Esophagus (tissue), 2 donors: ENCODE results near the gene C9orf78. TPM values are rescaled to one million over a fixed set of nuclear protein-coding genes. Genes with fewer than 3 reads are reported as not detected.

Experiments
- H3K27ac ChIP-seq, 2 donors: one replicate each; pipeline ENCODE4 v1.5.1; 2013; ENCODE audit warnings: low read depth in 2 of 2, mild to moderate bottlenecking in 2 of 2, inconsistent platforms in 1 of 2, low read length in 1 of 2, moderate library complexity in 1 of 2
- H3K27me3 ChIP-seq, 2 donors: one replicate each; pipeline ENCODE4 v1.6.1; 2013; ENCODE audit warnings: low read length in 2 of 2, control low read depth in 1 of 2, mild to moderate bottlenecking in 1 of 2; ENCODE audit not compliant: insufficient read depth in 2 of 2, control insufficient read depth in 1 of 2
- H3K36me3 ChIP-seq, 2 donors: one replicate each; pipeline ENCODE4 v1.6.1; 2013; ENCODE audit warnings: low read length in 1 of 2; ENCODE audit not compliant: control insufficient read depth in 2 of 2, insufficient read depth in 2 of 2
- H3K4me1 ChIP-seq, 2 donors: one replicate each; pipeline ENCODE4 v1.6.1; 2013; ENCODE audit warnings: low read length in 1 of 2; ENCODE audit not compliant: control insufficient read depth in 2 of 2, insufficient read depth in 2 of 2
- H3K4me3 ChIP-seq, 2 donors: one replicate each; pipeline ENCODE4 v1.5.1; 2013; ENCODE audit warnings: low read length in 2 of 2, mild to moderate bottlenecking in 2 of 2, low read depth in 1 of 2, moderate library complexity in 1 of 2
- H3K9me3 ChIP-seq, 2 donors: one replicate each; pipeline ENCODE4 v1.6.1; 2013; ENCODE audit warnings: mild to moderate bottlenecking in 2 of 2, low read depth in 1 of 2, low read length in 1 of 2, moderate library complexity in 1 of 2; ENCODE audit not compliant: control insufficient read depth in 2 of 2, insufficient read depth in 1 of 2
- WGBS, 2 donors: extraction: QIAGEN DNeasy Blood & Tissue Kit; methylation state at CpG; one replicate each; pipeline ENCODE4 v1.1.7; 2013; 5-methylcytosine and 5-hydroxymethylcytosine counted together
- polyA plus RNA-seq, 2 donors: library from polyadenylated mRNA; stranded (reverse); fragments of 200-250 nt; gene quantifications; one replicate each; pipeline ENCODE4 v1.2.3, GENCODE V29; 2013
- donor health status: healthy with polysubstance abuse.
- donor health status: Bipolar disorder and iron deficiency.

C9orf78 gene
- polyA plus RNA-seq, 2 donors: 21.9 to 39.5 TPM

DNA sequence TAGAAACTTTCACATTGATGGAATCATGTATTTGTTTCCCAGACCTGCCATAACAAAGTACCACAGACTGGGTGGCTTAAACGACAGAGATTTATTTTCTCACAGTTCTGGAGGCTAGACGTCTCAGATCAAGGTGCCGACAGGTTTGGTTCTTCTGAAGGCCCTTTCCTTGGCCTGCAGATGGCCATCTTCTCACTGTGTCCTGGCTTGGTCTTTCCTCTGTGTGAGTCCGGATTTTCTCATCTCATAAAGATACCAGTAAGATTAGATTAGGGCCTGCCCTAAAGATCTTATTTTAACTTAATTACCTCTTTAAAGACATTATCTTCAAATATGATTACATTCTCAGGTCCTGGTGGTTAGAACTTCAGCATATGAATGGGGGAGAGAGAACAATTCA is 6.0 kb upstream of the C9orf78 start:
- H3K9me3 ChIP-seq: no peaks in the 10 kb centered on the region
- H3K27me3 ChIP-seq: no peaks in the 10 kb centered on the region
- no peak overlapping the region for H3K4me3 ChIP-seq
- H3K27ac ChIP-seq: no peak overlapping the region
- H3K4me1 ChIP-seq: peaks cover 3 to 10% of the 10 kb centered on the region in 2 donors
- 74 to 78% methylated on average over 4 of the region's 4 CpGs for WGBS, 2 donors
- H3K36me3 ChIP-seq: no peaks in the 10 kb centered on the region

DNA sequence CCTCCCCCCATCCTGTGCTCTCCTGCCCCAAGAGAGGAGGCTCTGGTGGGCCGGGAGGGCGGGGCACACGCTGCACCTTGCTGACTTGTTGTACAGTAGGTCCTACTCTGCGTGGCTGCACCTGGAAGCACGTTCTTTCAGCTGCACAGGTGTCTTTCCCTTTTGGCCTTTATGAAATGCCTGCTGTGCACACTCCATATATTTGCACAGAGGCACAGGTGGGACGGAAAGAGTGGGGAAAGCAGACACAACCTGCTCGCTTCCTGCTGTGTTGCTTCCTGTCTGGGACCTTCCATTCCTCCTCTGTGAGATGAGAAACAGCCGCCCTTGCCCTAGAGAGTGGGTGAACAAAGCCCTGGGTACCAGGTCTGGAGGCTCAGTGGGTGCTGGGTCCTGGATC is 5.0 kb upstream of the C9orf78 start:
- Histone ChIP-seq H3K27me3 (no peaks in the 10 kb centered on the region), H3K4me3 (no peak overlapping the region), H3K27ac (no peak overlapping the region), H3K36me3 (no peaks in the 10 kb centered on the region), H3K9me3 (no peaks in the 10 kb centered on the region), H3K4me1 (peaks cover 3 to 10% of the 10 kb centered on the region in 2 donors)
- WGBS, 2 donors: 81 to 85% methylated on average over 8 of the region's 8 CpGs

GRCh38 chr9:129839324-129840023 is 4.4 kb upstream of the C9orf78 start:
- peaks cover 3 to 10% of the 10 kb centered on the region in 2 donors for H3K4me1 ChIP-seq
- H3K36me3 ChIP-seq: no peaks in the 10 kb centered on the region
- H3K4me3 ChIP-seq: no peak overlapping the region
- H3K9me3 ChIP-seq: no peaks in the 10 kb centered on the region
- H3K27ac ChIP-seq: no peak overlapping the region
- no peaks in the 10 kb centered on the region for H3K27me3 ChIP-seq
- 64 to 75% methylated on average over 10 of the region's 10 CpGs for WGBS, 2 donors

DNA sequence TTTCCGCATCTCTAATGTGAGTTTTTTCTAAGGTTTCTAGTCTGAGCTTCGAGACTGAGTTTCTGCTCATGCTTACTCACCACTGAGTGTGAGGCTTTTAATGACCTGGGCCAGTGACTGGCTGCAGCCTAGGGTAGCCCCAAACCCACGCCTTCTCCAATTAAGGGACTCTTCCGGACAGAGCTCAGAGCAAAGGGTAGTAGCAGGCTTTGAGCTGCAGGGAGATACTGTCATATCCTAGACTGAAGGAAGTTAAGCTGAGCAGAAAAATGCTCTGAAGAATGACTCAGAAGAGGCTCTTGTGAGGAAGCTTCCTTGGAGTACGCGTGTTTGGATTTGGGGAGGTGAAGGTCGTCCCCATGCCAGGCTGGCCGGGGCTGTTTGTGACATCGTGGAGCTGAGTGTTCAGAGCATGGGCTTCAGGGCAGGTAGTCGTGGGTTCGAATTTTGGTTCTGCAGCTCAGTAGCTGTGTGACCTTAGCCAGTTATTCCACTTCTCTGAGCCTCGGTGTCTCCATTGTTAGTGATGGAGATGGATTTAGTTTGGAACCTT is 3.7 kb upstream of the C9orf78 start:
- no peaks in the 10 kb centered on the region for H3K9me3 ChIP-seq
- no peaks in the 10 kb centered on the region for H3K27me3 ChIP-seq
- H3K4me3 ChIP-seq: no peak overlapping the region
- no peaks in the 10 kb centered on the region for H3K36me3 ChIP-seq
- H3K4me1 ChIP-seq: peaks cover 3 to 10% of the 10 kb centered on the region in 2 donors
- no peak overlapping the region for H3K27ac ChIP-seq
- 74 to 80% methylated on average over 12 of the region's 12 CpGs for WGBS, 2 donors

DNA sequence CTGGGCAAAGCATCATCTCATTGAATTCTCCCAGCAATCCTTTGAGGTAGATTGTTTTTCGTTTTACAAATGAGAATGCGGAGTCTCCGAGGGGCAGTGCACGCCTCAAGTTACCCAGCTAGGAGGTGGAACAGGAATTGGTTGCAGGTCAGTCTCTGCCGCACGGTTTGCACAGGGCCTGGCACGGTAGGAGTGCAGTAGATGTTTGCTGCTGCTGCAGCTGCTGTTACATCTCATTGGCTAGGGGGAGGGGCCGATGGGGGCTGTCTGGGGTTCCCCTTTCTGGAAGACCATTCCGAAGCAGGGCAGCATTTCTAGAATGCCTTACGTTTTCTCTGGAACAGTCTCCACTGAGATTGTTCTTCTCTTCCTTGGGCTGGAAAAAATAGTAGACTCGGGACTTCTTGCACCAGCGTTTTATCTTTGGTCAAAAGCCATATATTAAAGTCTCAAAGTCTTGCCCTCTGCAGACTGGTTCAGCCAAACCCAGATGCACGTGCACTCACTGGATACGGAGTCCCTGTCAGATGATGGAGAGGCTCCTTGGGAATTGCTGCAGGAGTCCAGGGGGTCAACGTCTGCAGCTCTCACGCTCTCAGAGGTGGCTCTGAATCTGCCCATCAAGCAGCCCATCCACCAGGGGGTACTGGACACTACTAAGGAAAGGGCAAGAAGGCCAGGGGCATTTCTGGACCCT is 1.4 kb upstream of the C9orf78 start:
- H3K4me1 ChIP-seq: peaks cover 3 to 10% of the 10 kb centered on the region in 2 donors

DNA sequence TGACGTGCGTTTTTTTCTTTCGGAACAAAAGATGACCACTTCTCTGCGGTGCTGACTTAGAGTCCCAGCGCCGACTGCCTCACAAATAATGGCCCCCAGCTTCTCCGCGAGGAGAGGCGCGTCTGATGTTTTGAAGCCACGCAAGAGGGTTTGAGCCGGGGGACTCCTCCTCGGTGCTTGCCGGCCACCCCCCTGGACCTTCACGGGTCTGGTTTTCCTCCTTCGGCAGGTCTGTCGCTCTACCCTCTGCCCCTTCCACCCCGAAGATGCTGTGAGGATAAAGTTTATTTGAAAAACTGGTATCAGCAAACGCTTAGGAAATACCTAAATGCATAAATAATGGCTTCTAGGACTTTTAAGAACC is 767 bp upstream of the C9orf78 start:
- WGBS, 2 donors: 0% methylated on average over 19 of the region's 19 CpGs

More for the DNA sequence above, 1.4 kb upstream of the C9orf78 start:
- 28 to 31% methylated on average over 16 of the region's 16 CpGs for WGBS, 2 donors
- H3K36me3 ChIP-seq: no peaks in the 10 kb centered on the region
- peak overlapping the region in 1 of 2 donors; percentile 83 for H3K4me3 ChIP-seq
- H3K27me3 ChIP-seq: no peaks in the 10 kb centered on the region
- H3K27ac ChIP-seq: no peak overlapping the region
- no peaks in the 10 kb centered on the region for H3K9me3 ChIP-seq

DNA sequence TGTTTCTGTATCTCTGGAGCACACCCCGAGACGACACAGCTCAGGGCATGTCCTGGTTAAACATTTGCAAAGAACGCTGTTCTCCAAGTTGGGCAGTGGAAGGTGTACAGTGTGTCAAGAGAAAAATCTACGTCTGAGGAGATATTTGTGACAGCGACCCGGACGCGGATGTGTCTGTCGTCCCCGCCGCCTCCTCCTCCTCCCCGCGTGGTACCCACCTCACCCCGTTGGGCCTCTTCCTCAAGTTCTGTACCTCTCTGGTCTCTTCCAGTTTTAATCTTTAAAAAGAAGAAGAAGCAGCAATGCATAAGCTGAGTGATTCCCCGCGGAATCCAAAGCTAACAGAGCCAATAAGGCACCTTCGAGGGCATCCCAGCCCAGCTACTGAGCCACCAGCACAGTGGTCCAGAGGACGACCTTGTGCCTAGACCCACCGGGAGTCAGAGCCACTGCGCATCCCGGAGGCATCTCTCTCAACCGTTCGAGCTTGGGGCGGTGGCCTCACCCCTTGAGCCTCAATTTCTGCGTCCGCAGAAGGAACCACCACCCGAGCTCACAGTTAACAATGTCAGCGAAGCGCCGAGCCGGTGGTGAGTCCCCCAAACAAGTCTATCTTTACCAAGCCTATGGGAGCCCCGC is 467 bp downstream of the C9orf78 start:
- Histone ChIP-seq H3K27ac (peak overlapping the region; percentile 80 to 92), H3K36me3 (peaks cover 0 to 3% of the 10 kb centered on the region in 2 donors), H3K9me3 (no peaks in the 10 kb centered on the region), H3K4me1 (peaks cover 3 to 8% of the 10 kb centered on the region in 2 donors), H3K27me3 (no peaks in the 10 kb centered on the region), H3K4me3 (peak overlapping the region; percentile 83 to 92)
- WGBS, 2 donors: 1% methylated on average over 32 of the region's 32 CpGs

More for the DNA sequence above, 767 bp upstream of the C9orf78 start:
- no peaks in the 10 kb centered on the region for H3K36me3 ChIP-seq
- H3K4me1 ChIP-seq: peaks cover 3 to 10% of the 10 kb centered on the region in 2 donors
- H3K27ac ChIP-seq: peak overlapping the region; percentile 83 to 91
- H3K4me3 ChIP-seq: peak overlapping the region; percentile 83 to 92
- no peaks in the 10 kb centered on the region for H3K27me3 ChIP-seq
- H3K9me3 ChIP-seq: no peaks in the 10 kb centered on the region

GRCh38 chr9:129832982-129833381 is 2.1 kb downstream of the C9orf78 start:
- 79 to 96% methylated on average over 1 of the region's 1 CpG for WGBS, 2 donors
- peaks cover 2 to 12% of the 10 kb centered on the region in 2 donors for H3K36me3 ChIP-seq
- H3K9me3 ChIP-seq: no peaks in the 10 kb centered on the region
- no peak overlapping the region for H3K27ac ChIP-seq
- no peak overlapping the region for H3K4me3 ChIP-seq
- no peaks in the 10 kb centered on the region for H3K27me3 ChIP-seq
- peaks cover 3% of the 10 kb centered on the region in 2 donors for H3K4me1 ChIP-seq

- no peaks in the 10 kb centered on the region for H3K27me3 ChIP-seq
- H3K4me3 ChIP-seq: no peak overlapping the region
- H3K9me3 ChIP-seq: no peaks in the 10 kb centered on the region
- H3K36me3 ChIP-seq: peaks cover 4 to 16% of the 10 kb centered on the region in 2 donors
- H3K4me1 ChIP-seq: no peaks in the 10 kb centered on the region
- WGBS, 2 donors: 92 to 94% methylated on average over 10 of the region's 10 CpGs
- no peak overlapping the region for H3K27ac ChIP-seq
Observed at GRCh38 chr9:129828969-129829368, 6.1 kb downstream of the C9orf78 start.
